ENCODE measurements around the gene NTM. TPM values are rescaled to one million over a fixed set of nuclear protein-coding genes. Genes with fewer than 3 reads are reported as not detected.

Gene NTM
- total RNA-seq, 1 donor from 2014 or later: not detected

DNA sequence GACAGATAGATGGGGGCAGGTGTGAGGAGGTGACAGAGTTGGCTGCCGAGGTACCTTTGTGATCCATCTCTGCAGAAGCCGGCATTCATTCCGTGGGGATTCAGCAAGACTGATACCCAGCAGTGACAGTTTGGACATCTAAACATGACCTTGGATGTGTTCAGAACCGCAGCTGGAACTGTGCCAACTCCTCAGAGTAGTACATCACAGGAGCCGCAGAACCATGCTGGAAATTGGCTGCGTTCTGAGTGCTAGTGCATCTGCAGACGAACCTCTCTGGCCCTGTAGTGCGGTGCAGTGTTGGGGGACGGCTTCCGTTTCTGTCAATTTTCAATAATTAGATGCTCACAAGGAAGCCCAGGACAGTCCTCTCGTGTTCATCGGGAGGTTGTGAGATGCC, 772.1 kb downstream of the NTM start:
- DNase-seq (ENCODE audit: low spot score): no peak
- no peak for ATAC-seq

DNA sequence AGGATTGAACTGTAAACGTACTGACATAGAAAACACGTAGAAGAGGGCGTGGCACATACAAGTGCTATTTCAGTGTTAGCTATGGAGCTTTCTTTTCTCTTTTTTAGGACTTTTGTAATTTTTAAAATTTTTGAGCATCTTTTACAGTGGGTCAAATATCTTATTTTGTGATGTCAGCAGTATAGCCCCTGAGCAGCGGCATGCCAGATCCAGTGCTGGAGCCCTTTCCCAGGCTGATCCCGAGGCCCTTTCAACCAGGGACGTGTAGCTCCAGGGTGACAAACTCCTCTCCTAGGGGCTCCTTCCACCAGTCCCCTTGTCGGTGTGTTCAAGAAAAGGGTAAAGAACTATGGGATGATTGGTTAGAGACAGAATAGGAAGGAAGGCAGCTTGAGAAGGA, 777.0 kb downstream of the NTM start:
- ATAC-seq: no peak
- no peak for DNase-seq (ENCODE audit: low spot score)

DNA sequence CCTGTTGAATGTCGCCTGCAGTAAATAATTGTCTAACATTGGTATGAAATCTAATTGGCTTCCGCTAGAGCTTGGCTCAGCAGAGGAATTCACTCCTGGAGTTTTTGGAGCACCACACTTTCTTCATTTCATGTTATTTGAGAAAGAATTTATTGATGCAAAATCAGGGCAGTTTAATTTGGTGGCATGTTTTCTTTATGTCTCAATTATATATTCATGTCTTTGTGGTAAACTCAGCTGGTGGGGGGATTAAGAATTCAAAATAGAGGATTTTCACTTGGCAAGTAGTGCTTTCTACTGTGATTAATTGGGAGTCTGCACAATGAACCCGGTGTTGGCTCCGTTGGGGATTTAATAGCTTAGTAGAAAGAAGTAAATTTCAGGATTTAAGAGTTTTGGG, 784.4 kb downstream of the NTM start:
- ATAC-seq: no peak
- no peak for DNase-seq (ENCODE audit: low spot score)

DNA sequence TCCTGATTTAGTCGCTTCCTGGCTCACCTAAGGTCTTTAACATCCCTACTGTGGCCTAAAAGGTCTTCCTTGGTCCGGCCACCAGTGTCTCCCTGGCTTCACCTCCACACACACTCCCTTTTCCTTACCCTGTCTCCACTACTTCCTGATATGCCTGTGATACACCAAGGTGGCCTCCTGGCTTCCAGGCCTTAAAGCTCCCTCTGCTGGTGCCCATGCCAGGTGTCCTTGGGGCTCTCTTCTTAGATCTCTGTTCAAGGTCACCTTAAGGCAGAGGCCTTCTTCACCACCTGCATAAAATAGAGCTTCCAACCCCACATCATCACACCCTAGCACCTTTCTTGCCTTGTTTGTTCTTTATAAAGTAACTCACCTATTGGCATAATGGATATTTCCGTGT, 787.7 kb downstream of the NTM start:
- DNase-seq (ENCODE audit: low spot score): no peak
- peak; percentile 45 for ATAC-seq

DNA sequence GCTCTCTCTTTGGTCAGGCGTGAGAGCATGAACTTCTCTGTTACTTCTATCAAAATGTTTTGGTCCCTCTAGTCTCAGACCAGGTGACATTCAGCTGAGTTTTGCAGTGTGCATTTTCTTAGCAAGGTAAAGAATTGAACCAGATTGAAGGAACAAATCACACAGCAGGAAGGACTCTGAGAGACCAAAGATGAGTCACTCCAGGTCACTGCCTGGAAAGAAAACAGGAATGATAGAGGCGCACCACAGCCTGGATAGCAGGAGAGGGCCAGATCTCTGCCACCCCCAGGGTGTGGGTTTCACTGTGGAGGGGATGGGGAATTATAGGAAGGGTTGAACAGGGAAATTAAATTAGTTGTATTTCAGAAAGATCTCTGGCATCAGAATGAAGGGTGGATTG, 788.3 kb downstream of the NTM start:
- ATAC-seq (no peak), DNase-seq (ENCODE audit: low spot score) (no peak)

DNA sequence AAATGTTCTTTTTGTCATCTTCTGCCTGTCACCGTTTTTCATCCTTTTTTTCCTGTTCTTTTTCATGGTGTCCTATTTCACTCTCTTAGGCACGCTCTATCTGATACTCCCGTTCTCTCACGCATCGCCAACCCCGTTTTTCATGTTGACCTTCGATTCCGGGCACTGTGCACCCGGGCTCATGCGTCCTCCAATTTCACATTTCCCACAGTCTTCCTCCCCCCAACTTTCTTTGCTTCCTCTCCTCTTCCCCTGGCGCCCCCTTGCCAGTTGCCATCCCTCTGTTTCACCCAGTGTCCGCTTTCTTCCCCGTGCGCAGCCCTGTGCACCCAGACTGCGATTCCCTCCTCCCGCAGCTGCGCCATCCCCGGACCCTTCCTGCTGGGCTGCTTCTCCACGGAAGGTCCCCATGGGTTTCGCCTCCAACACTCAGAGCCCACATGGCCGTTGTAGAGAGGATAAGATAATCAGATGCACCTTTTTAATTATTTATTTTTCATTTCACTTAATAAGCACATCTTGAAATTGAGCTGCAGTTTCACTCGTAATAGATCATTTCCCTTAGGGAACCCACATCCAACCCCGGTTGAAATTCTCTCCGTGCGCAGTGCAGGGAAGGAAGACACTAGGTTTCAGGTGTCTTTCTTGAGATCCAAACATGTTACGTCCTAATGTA, 791.1 kb downstream of the NTM start:
- no peak for DNase-seq (ENCODE audit: low spot score)
- ATAC-seq: no peak

DNA sequence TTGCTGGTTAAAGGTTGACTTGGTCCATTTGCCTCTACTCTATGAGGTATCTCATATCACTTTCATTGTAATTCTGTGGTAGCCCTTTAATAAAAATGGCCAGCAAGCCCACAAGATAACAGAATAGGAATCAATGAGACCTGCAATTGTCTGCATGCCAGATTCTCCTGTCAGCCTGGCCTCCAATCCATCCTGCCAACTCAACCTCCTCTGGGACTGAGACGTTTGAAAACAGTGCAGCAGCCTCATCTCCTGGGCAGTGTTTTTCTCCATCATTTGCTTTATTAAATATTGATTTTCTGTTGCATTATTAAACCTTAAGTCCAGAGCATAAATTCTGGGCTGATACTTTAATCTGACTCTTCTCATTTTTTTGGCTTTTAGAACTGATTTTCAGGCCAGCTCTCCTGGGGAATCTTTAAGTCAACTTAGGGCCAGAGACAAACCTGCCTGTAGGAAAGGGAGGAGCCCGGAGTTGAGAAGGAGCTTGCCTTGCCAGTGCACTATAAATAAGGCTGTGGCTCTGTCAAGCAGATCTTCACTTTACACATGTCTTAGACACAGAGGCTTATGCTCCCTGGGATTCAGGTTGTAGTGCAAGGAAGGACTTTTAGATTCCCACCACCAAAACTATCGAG, 798.0 kb downstream of the NTM start:
- DNase-seq (ENCODE audit: low spot score) (no peak), ATAC-seq (no peak)

DNA sequence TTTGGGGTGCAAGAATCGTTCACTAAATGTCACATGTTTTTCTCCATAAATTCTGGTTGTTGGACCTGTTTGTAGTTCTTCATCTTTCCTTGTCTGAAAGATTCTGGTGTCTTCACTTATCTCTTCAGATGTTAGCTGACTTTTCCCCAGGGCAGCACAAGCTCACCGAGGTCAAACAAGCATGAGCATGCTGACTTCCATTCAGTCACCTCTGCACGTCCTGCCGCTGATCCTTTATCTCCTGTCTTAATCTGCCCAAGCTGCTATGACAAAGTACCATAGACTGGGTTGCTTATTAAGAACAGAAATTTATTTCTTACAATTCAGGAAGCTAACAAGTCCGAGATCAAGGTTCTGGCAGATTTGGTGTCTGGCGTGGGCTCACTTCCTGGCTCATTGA, 800.6 kb downstream of the NTM start:
- no peak for DNase-seq (ENCODE audit: low spot score)
- no peak for ATAC-seq

DNA sequence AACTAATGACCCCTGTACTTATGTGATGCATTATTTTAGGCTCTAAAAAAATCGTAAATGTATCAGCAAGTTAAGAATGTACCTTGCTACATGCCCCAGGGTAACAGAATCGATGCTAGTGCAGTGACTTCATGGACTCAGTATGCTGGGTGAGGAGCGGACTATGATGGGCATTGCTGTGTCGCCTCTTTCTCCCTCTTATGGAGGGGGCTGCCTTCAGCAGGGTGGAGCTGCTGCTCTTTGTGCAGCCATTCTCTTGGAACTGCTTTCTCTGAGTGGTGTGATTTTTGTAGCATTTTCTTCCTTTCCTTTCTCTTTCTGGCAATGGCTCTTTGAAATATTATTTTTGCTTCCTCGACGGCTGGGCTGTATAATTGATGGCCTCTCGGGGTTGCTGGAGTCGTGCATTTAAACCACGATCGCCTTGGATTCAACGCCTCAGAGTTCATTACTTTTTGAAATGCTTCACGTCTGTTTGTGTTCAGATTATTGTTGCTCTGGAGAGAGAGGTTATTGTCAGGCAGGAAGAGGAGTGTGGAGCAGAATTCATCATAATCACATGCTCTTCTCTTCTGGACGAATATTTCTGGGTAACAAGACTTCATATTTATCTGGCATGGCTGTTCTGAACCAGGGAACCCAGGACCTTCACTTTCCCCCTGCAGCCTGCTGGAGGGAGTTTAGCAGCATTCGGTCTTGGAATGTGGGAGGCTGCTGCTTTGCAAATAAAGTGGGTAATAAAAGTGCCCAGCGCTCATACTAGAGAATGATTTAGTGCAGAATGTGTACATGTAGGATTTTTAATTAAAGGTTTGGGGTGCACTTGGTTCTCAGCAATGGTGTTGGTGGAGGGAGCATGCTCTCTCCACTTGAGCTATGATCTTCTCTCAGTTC, 804.2 kb downstream of the NTM start:
- no peak for ATAC-seq
- DNase-seq (ENCODE audit: low spot score): no peak

DNA sequence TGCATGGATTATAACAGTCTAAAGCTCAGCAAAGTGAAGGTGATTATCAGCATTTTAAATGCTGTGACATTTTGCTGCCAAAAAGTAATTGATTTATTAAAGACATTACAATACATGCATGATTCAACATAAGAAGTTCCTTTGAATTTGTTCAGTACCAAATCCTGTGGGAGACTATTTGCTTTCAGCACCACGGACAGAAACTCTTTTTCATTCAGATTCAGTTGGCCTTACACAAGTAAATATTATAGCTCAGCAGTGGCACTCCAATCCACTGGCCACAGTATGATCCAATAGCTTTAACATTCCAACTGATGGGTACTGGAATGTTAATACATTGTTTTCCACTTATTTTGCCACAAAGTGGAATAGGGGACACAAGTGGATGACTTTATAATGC, 806.7 kb downstream of the NTM start:
- DNase-seq (ENCODE audit: low spot score): no peak

DNA sequence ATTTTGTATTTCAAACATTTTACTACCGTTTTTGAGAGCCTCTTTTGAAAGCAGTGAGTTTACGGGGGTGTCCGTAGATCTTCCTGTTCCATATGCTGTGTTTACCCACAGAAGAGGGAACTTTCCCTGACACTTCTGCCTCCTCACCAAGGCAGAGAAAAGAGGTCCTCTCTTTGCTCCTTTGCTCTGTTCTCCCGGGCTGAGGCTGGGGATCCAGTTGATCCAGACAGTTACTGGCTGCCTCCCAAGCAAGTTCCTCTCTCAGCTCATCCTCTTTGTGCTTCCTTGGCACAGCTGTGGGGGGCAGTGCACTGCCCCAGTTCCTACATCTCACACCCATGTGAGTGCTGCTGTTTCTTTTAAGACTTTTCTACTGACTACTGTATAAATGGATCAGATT, 813.7 kb downstream of the NTM start:
- DNase-seq (ENCODE audit: low spot score) (no peak), ATAC-seq (no peak)

More for the DNA sequence above, 806.7 kb downstream of the NTM start:
- ATAC-seq: peak; percentile 53

DNA sequence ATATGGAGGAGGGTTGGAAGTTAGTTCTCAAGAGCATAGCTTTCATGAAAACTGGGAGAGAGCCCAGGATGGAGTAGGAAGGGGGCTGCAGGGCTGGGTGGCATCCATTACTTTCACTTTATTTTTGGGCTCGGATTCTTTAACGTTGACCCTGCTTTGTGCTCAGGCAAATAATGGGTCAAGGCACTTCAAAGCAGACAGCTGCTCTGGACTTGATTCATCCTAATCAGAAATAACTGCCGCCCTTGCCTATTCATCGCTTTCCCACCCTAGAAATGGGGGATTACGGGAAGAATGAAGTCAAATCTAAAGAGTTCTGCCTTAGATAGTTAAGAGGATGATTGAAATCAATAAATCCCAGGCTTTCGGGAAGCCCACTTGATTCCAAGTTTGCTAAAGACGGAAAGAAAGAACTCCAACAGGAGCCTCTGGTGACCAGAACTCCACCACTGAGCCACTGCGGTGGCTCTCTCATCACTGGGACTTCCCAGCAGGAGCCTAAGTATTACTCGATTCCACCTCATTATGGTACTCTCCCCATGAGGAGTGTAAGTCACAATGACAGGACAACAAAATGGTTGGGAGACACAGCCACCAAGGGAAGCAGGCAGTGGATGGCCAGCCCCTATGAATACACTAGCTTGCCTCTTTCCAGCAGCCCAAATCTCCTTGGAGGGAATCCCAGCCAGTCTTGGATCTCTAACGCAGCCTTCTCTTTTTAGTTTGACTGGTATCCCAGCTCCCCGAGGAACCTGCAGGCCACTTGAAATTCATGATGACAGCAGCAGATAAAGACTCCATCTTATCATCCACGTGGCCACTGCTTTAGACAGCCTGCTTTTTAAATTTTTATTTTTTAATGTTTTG, 815.5 kb downstream of the NTM start:
- no peak for DNase-seq (ENCODE audit: low spot score)
- ATAC-seq: no peak

DNA sequence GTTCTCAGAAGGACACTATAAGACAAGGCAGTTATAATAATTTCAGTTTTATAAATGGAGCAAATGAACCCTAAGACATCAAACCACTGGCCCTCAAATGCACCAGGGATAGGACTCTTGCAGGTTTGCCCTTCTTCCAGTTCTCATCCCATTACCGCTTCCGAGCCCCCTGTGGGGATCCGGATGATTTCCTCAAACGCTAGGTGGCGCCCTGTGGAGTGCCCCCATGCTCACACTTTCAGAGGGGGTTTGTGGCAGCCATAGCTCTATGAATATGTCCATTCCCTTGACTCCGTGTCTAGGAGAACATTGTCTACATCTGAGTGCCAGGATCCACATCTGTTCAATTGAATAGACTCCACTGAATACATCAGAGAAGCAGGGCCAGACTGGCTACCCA, 816.3 kb downstream of the NTM start:
- no peak for ATAC-seq

DNA sequence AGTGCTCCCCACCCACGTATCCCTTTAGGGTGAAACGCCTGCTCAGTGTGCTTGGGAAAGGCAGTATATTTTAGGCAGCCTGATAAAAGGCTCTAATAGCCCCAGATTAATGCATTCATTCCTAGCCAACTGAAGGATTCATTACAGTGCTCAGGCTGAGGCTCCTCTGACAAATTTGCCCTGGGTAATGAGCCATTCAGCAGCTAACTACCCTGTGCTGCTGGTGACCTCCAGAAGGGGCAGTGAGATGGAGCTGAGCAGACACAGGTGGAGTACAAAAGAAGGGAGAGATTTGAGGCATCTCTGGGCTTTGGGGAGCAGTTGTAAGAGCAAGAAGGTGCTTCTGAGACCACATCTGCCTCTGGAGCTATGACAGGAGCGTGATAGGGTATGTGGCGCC, 817.0 kb downstream of the NTM start:
- ATAC-seq (no peak), DNase-seq (ENCODE audit: low spot score) (no peak)

More for the DNA sequence above, 816.3 kb downstream of the NTM start:
- DNase-seq (ENCODE audit: low spot score): no peak

DNA sequence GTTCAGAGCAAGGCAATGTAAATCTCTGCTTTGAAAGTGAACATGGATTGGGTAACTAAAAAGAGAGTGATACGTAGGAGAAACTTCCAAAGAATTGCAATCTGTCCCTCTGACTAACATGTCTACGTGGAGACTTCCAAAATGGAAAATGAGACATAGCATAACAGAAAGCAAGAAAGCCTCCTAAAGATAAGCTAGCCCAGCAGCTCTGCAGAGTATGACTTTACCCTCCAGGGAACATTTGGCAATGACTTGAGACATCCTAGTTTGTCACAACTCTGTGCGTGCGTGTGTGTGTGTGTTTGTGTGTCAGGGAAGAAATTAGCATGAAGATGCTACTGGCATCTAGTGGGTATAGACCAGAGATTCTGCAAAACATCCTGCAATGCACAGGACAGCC, 817.4 kb downstream of the NTM start:
- no peak for ATAC-seq
- no peak for DNase-seq (ENCODE audit: low spot score)

DNA sequence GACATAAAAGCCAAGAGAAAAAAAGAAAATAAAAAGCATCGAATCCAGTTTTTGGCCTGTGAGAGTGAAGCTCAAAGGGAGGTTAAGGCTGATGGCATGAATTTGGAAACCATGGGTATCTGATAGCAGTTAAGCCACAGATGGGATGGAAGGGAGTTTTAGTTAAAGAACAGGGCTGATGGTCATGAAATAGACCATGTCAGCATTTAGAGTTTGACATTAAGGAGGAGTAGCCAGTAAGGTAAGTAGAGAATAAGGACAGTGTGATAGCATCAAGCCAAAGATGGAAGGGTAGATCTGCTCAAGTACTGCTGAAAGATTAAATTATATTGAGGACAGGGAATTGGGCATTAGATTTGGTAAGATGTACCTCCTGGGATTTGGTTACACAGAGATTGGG, 826.5 kb downstream of the NTM start:
- no peak for ATAC-seq
- no peak for DNase-seq (ENCODE audit: low spot score)

DNA sequence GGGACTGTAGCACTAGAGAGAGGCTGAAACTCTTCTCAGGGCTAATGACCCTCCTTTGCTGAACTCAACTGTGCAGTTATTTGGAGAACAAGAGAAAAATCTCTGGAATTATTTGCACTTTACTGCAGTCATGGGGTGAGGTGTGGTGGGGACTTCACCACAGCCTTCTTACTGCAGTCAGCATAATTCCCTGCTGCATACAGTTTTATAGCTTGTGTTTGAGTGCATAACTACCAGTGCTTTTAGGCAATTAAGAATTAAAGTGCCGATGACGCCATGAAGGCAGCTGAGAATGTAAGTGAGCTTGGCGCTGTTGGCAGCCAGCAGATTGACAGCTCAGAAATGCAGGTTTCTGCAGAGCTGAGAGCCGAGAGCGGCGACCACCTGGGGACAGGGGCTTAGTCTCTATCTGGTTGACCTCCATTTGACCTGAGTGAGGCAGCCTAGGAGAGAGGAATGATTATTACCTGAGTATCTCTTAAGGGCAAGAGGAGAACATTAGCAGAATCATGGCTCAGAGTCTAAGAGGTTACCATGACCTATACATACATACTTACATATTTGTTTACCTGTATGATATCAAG, 830.0 kb downstream of the NTM start:
- ATAC-seq (no peak), DNase-seq (ENCODE audit: low spot score) (no peak)

DNA sequence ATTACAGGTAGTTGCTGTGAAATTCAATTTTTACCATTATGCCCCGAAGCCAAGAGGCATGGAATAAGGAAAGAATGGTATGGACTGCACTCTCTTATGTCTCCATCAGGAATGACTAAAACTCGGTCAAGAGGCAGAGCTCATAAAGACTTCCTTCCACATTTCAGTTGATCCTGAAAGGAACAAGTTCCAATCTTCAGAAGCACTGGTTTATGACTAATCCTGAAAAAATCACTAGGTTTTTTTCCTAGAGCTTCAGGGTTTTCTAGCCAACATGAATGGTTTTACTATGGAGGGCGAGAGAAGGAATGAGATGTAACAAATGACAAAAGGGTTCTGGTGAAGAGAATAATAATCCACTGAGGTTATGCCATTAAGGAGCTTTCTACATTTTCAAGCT, 832.2 kb downstream of the NTM start:
- ATAC-seq: no peak
- DNase-seq (ENCODE audit: low spot score): no peak

DNA sequence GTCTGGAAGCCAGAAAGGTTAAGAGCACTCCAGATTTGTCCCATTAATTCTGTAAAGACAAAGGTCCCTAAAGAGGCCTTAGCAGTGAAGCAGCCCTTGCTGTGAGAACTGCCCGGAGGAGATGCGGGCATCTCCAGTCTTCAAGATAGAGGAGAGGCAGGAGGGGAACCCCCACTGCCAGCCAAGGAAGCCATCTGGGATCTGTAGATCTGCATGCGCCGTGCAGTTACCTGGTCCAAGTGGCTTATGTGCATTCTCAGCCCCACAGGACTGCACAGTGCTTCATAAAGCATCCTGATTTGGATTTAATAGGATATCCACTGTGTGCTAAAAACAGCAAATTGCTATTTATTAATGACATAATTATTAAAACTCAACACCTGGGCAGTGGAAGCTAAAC, 834.6 kb downstream of the NTM start:
- DNase-seq (ENCODE audit: low spot score) (no peak), ATAC-seq (no peak)

DNA sequence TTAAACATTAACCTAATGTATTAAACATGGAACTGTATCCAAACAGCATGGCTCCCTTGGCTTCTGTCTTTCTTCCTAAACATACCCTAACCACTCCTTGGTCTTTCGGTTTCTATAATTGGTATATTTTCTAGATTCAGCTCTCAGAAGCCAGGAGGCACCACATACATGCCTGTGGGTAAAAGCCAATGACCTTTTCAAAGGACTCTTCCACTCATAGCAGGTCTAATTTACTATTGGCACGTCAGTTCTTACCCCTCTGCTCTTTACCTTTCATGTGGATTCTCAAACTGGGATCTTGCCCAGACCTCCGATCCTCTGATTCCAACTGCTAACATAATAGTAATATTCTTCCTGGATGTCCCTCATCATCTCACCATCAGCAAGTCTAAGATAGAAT, 835.1 kb downstream of the NTM start:
- ATAC-seq (no peak), DNase-seq (ENCODE audit: low spot score) (no peak)

DNA sequence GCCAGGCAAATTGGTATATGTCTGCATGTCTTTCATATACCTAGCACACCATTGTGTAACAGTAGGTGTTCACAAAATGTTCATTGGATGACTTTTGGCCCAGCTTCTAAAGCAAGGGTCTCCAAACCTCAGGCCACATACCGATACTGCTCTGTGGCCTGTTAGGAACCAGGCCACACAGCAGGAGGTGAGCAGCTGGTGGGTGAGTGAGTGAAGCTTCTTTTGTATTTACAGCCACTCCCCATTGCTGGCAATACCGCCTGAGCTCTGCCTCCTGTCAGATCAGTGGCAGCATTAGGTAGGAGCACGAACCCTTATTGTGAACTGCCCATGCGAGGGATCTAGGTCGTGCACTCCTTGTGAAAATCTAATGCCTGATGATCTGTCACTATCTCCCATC, 836.6 kb downstream of the NTM start:
- DNase-seq (ENCODE audit: low spot score) (no peak), ATAC-seq (no peak)
